HS-5 (cell line): ENCODE results near the gene TSPYL2.

ENCODE experiments used
- DNase-seq: peaks from one replicate; pipeline ENCODE4 v3.0.0-alpha.2; 2012; ENCODE audit warnings: low read depth

Gene TSPYL2

GRCh38 chrX:53080628-53081580, 1.3 kb upstream of the TSPYL2 start:
- no peak for DNase-seq

DNA sequence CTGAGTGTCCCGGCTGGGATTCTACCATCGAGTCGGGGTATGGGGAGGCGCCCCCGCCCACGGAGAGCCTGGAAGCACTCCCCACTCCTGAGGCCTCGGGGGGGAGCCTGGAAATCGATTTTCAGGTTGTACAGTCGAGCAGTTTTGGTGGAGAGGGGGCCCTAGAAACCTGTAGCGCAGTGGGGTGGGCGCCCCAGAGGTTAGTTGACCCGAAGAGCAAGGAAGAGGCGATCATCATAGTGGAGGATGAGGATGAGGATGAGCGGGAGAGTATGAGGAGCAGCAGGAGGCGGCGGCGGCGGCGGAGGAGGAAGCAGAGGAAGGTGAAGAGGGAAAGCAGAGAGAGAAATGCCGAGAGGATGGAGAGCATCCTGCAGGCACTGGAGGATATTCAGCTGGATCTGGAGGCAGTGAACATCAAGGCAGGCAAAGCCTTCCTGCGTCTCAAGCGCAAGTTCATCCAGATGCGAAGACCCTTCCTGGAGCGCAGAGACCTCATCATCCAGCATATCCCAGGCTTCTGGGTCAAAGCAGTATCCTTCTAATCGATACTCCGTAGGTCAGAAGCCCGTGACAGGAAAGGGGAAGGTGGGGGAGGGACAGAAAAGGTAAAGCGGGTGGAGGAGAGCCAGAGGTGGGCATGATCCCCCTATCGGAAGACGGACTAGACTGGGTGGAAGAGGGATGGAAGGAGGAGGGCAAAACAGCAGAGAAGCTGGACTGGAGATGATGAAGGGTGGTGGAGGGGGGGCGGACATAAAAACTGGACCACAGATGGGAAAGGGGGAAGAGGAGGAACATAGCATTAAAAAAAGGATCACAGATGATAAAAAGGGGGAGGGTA, 828 bp downstream of the TSPYL2 start:
- DNase-seq, result no peak

GRCh38 chrX:53084043-53084570, 1.9 kb downstream of the TSPYL2 start:
- no peak for DNase-seq

DNA sequence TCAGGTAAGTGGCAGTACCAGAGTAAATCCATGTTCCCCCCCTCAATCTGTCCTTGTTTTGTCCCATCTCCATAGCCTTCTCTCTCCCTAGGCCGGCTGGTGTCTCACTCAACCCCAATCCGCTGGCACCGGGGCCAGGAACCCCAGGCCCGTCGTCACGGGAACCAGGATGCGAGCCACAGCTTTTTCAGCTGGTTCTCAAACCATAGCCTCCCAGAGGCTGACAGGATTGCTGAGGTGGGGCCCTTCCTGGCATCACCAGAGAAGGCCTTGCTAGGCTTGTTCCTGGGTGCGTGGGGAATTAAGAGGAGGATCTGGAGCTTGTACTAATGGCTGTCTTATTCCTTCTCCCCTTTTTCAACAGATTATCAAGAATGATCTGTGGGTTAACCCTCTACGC, 2.7 kb downstream of the TSPYL2 start:
- DNase-seq, result no peak

DNA sequence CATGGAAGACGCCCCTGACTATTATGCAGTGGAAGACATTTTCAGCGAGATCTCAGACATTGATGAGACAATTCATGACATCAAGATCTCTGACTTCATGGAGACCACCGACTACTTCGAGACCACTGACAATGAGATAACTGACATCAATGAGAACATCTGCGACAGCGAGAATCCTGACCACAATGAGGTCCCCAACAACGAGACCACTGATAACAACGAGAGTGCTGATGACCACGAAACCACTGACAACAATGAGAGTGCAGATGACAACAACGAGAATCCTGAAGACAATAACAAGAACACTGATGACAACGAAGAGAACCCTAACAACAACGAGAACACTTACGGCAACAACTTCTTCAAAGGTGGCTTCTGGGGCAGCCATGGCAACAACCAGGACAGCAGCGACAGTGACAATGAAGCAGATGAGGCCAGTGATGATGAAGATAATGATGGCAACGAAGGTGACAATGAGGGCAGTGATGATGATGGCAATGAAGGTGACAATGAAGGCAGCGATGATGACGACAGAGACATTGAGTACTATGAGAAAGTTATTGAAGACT, 3.6 kb downstream of the TSPYL2 start:
- no peak for DNase-seq

- DNase-seq, result no peak
Measured at GRCh38 chrX:53086464-53086863, 4.3 kb downstream of the TSPYL2 start.

GRCh38 chrX:53087388-53087831, 5.2 kb downstream of the TSPYL2 start:
- no peak for DNase-seq

DNA sequence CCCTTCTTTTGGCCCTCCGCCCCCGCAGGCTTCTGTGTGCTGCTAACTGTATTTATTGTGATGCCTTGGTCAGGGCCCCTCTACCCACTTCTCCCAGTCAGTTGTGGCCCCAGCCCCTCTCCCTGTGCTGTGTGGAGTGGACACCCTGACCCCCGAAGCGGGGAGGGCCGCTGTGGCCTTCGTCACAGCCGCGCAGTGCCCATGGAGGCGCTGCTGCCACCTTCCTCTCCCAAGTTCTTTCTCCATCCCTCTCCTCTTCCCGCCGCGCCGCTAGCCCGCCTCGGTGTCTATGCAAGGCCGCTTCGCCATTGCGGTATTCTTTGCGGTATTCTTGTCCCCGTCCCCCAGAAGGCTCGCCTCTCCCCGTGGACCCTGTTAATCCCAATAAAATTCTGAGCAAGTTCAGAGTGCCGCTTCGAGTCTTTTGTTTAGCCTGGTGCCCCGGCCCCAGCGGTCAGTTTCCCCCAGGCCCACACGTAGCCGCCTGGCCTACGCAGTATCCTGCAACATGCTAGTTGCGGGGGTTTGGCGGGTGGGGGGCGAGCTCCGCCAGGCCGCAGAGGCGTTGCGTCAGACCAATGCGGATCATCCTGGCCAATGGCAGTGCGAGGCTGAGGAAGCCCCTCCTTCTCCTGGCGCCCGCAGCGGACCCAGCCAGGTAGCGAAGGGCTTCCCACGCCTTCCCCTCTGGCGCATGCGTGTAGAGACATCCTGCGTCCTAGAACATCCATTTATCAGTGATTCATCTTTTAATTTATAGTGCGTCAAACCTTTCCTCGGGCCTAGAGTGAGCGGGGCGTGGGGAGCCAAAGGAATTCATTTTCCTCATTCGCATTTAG, 6.2 kb downstream of the TSPYL2 start:
- no peak for DNase-seq

DNA sequence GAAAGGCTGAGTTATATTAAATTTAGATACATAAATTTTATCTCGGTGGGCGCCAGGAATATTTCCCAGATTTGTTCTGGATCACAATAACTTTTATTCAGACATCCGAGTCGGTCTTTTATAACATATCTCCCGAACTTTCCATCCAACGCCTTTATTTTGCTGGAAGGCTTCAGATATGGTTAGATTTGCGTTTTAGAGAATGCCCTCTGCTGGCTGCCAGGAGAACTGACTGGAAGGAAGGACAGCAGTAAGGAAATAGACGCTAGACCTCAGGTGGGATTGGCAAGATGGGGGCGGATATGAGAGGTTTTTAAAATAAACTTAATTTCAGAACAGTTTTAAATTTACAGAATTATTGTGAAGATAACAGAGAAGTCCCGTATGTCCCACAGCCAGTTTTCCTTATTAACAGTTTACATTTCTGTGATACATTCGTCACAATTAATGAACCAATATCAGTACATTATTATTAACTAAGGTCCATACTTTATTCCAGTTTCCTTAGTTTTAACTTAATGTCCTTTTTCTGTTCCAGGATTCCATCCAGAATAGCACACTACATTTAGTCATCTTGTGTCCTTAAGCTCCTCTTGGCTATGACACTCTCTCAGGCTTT, 7.2 kb downstream of the TSPYL2 start:
- no peak for DNase-seq

- no peak for DNase-seq
Measured at GRCh38 chrX:53089925-53090324, 7.8 kb downstream of the TSPYL2 start.

DNA sequence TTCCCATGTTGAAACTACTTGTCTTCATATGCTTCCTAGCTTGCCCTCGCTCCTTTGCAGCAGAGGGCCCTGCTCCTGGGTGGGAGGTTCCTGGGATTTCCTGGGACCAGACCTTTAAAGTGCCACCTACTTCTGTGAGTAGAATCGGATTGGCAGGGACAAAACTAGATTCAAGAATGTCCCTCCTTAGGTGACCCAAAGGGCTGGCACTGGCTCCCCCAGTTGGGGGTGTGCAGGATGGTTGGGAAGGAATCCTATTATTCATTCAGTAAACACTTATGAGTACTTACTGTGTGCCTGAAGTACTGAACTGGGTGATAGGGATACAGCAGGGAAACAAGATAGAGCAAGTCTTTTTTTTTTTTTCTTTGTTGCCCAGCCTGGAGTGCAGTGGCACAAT, 9.2 kb downstream of the TSPYL2 start:
- no peak for DNase-seq

GRCh38 chrX:53093177-53093655, 11.0 kb downstream of the TSPYL2 start:
- DNase-seq, result peak; percentile 40

DNA sequence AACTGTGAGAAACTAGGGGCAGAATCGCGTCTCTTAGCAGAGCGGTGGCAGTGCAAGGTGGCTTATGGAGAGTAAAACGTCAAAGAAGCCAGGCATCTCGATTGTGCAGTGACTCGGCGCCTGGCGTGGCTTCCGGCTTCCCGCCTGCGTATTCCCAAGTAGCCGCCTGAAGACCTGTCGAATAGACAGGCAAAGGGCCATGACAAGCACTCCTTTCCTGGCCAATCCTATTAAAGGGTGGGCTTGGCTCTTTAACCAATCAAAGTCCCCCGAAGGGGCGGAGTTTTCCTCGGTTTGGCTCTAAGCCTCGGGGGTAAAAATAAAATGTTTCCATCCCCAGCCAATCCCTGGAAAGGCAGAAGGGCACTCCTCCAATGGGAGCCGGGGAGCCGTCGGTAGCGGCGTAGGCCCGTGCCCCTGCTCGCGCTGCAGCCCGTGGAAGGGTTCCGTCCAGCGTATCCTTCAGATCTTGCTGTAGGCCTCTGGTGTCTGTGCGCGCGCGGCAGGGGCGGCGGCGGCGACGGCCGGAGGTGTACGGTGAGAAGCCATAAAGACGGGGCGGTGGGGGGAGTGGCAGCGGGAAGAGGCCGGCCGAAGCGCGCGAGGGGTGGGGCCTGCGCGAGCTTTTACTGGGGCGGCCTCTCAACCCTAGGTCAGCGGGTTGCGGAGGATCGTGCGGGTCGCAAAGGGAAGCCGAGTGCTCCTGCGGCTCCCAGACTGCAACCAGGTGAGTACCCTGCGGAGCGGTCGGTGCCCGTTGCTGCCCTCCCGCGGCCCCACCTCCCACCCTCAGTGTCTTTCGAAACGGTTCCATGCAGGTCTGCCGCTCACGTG, 11.8 kb downstream of the TSPYL2 start, which contains the start of gene KANTR:
Gene KANTR, plus strand, starts transcription at position 395 of the 834 bp plus-strand sequence. CDS start 30,131 bp downstream, outside the sequence.
- peak; percentile 82 for DNase-seq

DNA sequence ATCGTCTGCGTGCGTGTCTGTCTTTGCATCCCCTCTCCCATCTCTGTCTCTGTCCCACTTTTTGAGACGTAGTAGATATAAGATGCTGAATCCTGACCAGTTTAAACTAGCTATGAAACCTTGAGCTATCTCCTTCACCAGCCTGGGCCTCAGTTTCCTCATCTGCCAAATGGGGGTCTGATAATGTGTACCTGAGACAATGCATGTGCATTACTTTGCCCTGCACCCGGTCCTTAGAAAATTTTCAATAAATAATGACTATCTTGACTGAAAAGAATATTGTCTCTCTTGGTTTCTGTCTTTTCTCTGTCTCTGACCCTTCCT, 12.4 kb downstream of the TSPYL2 start:
- no peak for DNase-seq

GRCh38 chrX:53095796-53096195, 13.6 kb downstream of the TSPYL2 start:
- DNase-seq, result no peak

DNA sequence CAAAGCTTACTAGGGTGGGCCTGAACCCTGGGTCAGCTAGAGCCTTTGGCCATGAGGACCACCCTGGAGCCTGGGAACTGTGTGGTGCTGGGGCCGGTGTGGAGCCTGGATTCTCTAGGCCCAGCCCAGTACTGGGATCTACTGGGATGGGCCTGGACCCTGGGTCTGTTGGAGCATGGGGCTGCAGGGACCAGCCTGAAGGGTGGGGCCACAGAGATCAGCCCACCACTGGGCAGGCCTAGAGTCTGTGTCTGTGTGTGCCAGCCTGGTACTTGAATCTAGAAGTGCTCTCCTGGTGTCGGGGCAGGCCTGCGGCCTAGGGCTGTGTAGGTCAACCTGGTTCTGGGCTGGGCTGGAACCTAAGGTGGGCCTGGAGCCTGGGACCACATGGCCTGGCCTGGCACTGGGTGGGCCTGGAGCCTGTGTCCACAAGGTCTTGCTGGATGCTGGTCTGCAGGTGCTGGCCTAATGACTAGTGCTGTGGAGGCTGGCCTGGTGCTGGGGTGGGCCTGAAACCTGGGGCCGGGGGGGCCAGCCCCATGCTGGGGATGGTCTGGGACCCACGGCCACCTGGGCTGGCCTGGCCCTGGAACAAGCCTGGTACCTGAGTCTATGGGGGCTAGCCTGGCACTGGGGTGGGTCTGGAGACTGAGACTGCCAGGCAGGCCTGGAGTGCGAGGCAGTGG, 32.8 kb downstream of the TSPYL2 start:
- DNase-seq, result no peak

- DNase-seq, result no peak
Measured at GRCh38 chrX:53115550-53115874, 33.3 kb downstream of the TSPYL2 start.

DNA sequence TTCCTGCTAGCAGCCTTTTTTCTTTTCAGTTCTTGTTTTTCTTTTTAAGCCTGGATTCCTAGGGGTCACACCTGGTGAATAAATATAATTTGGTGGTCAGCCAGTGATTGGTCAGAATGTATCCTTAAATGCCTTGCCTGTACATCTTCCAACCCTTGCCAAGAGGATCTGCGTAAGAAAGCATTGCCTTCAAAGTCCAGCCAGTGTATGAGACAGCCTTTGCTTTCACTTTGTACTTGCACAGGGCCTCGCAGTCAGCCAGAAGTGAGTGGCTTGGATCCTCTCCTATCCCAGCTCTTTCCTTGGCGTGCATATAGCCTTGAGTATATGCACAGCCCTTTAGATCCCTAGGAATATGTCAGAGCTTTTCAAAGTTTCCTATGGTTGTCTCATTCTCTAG, 33.9 kb downstream of the TSPYL2 start:
- no peak for DNase-seq

DNA sequence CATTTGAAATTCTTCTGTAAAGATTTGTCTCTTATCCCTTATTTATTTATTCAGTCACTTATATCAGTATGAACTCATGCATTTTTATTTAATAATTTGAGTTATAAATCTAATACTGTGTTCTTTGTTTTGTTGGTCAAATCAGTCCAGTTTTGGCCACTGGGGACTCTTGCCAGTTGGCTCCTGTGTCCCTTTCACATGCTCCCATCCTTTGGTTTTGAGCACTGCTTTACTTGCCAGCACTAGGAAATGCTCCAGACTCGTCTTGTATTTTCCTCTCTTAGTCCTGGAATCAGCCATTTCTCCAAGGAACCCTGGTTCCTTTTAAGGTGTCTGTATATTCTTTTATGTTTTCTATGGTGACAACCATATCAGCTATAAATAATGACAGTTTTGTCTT, 39.8 kb downstream of the TSPYL2 start:
- DNase-seq, result no peak
